ENCODE results near the gene ASMTL. TPM values are rescaled to one million over a fixed set of nuclear protein-coding genes. Genes with fewer than 3 reads are reported as not detected.

The ASMTL gene
- polyA plus RNA-seq, 10 donors, result 15.3 to 25.8 (median 22.2) TPM

DNA sequence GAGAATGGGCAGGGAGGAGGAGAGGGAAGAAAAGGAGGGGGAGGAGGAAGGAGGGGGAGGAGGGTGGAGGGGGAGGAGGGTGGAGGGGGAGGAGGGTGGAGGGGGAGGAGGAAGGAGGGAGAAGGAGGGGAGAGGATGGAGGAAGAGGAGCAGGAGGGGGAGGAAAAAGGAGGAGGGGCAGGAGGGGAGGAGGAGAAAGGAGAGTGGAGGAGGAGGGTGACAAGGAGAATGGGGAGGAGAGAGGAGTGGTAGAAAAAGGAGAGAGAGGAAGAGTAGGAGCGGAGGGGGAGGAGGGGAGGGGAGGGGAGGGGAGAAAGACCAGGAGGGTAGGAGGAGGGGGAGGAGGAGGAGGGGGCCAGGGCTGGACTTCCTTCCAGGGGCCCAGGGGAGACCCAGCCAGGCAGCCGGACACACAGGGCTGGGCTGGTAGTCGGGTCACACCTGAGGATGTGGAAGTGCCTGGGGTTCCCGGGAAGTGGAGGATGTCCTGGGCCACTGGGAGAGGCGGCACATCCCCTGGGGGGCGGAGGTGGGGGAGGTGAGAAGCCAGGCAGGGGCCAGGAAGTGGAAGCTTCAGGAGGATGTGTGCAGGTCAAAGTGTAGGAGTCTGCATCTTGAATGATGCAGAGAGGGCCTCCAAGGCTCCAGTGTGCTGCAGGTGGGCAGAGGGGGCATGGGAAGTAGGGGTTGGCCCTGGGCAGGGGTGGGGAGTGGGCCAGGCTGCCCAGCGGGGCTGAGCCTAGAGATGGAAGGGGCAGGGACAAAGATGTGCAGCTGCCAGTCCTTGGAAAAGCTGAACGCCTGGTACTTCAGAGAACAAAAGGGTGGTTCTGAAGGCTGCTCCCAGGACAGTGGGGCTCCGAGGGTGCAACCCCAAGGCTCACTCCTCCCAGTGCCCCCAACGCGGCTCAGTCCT is 97.3 kb downstream of the ASMTL start:
- DNase-seq, result no peak

DNA sequence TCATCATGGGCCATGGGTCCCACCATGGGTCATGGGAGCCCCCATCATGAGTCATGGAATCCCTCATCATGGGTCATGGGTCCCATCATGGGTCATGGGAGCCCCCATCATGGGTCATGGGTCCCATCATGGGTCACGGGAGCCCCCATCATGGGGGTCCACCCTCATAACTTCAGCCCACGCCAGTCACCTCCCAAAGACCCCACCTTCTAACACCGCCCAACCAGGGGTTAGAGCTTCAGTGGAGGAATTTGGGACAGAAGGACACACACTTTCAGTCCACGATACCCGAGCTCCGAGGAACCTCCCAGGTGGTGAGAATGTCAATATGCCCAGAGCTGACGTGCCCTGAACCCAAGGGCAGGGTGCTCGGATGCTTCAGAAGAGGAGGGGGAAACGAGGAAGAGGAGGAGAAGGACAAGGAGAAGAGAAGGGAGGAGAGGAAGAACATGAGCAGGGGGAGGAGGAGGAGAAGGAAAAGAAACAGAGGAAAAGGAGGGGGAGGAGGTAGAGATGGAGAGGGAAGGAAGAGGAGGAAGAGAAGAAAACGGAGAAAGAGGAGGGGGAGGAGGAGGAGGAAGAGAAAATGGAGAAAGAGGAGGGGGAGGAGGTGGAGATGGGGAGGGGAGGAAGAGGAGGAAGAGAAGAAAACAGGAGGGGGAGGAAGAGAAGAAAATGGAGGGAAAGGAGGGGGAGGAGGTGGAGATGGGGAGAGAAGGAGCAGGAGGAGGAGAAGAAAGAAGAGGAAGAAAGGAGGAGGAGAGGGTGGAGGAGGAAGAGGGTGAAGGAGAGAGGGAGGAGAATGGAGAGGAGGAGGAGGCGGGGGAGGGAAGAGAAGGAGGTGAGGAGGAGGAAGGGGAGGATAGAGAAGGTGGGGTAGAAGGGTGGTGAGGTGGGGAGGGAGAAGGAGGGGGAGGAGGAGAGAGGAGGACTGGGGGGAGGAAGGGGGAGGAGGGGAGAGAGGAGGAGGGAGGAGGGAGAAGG is 98.4 kb downstream of the ASMTL start:
- no peak for DNase-seq

Other genes starting within 250 kb of the ASMTL start
- gene CRLF2, start 240.3 kb downstream of the ASMTL start, polyA plus RNA-seq (ENCODE audit: insufficient read length in 10 of 10), result under 1 TPM in 4 of 10 donors, not detected in 6; 0.13 to 0.16 (median 0.13) TPM
- gene CSF2RA, start 184.1 kb downstream of the ASMTL start, polyA plus RNA-seq (ENCODE audit: insufficient read length in 10 of 10), result 1 to 10 TPM; 1.7 to 6.0 (median 4.1) TPM
- 10 to 100 TPM; 12.6 to 25.0 (median 15.7) TPM for gene IL3RA, start 116.1 kb downstream of the ASMTL start, polyA plus RNA-seq (ENCODE audit: insufficient read length in 10 of 10)
- 100 to 1,000 TPM; 334 to 644 (median 473) TPM for gene SLC25A6, start 60.8 kb downstream of the ASMTL start, polyA plus RNA-seq (ENCODE audit: insufficient read length in 10 of 10)
- 1 to 10 TPM in 6 of 10 donors, under 1 TPM in 4; 0.17 to 5.1 (median 1.0) TPM for gene P2RY8, start 84.3 kb upstream of the ASMTL start, polyA plus RNA-seq (ENCODE audit: insufficient read length in 10 of 10)
- 10 to 100 TPM; 19.2 to 33.9 (median 28.1) TPM for gene AKAP17A, start 138.7 kb upstream of the ASMTL start, polyA plus RNA-seq (ENCODE audit: insufficient read length in 10 of 10)
- gene ASMT, start 162.2 kb upstream of the ASMTL start, polyA plus RNA-seq (ENCODE audit: insufficient read length in 10 of 10), result under 1 TPM in 4 of 10 donors, not detected in 6; 0.15 to 0.67 (median 0.28) TPM

Data from muscle of back (tissue), 11 donors.